Testis (tissue), 3 donors: ENCODE results near the gene RTN4RL2. TPM values are rescaled to one million over a fixed set of nuclear protein-coding genes. Genes with fewer than 3 reads are reported as not detected.

Experiments
- DNase-seq: peaks from one replicate; pipeline ENCODE4 v3.0.0-alpha.2; 2019
- H3K27ac ChIP-seq, 2 donors: fragments of 200-600 bp; sonication (generic); one replicate each; pipeline ENCODE4 v1.5.1; 2019
- H3K27me3 ChIP-seq: fragments of 200-600 bp; sonication (generic); one replicate; pipeline ENCODE4 v1.5.1; 2019
- H3K36me3 ChIP-seq: fragments of 200-600 bp; sonication (generic); one replicate; pipeline ENCODE4 v1.5.1; 2017; ENCODE audit warnings: low read depth; ENCODE audit errors: missing control alignments
- H3K4me1 ChIP-seq: fragments of 200-600 bp; sonication (generic); one replicate; pipeline ENCODE4 v1.5.1; 2019
- H3K4me3 ChIP-seq, 2 donors: fragments of 200-600 bp; sonication (generic); one replicate each; pipeline ENCODE4 v1.5.1; 2017 to 2019
- H3K9me3 ChIP-seq: fragments of 200-600 bp; sonication (generic); one replicate; pipeline ENCODE4 v1.5.1; 2017
- CTCF ChIP-seq, 3 experiments: fragments of 450-650 bp in 2 of 3; fragments of 200-600 bp in 1 of 3; sonication (generic) in 1 of 3; IDR thresholded peaks; one replicate each; pipeline ENCODE4 v1.5.1; 2016 to 2019; ENCODE audit warnings: antibody characterized with exemption in 3 of 3, mild to moderate bottlenecking in 2 of 3, moderate library complexity in 1 of 3
- POLR2A ChIP-seq: fragments of 450-650 bp; IDR thresholded peaks from one replicate; pipeline ENCODE4 v1.6.1; 2017; ENCODE audit warnings: antibody characterized with exemption, mild to moderate bottlenecking, moderate library complexity
- WGBS, 2 donors: methylation state at CpG; one replicate each; pipeline ENCODE4 v1.1.5; 2018; 5-methylcytosine and 5-hydroxymethylcytosine counted together
- intact Hi-C: fragments of 100-400 bp; cut with DNase I; formaldehyde crosslinking; loops from one replicate; pipeline ENCODE4 v1.15.1; 2023; ENCODE audit warnings: low total_unique reads
- polyA plus RNA-seq: library from polyadenylated mRNA; stranded (reverse); fragments of 350-450 nt; fragmentation: Illumina TruSeq; extraction: RNeasy Lipid Tissue Mini Kit (QIAGEN cat#74804); gene quantifications from one replicate; pipeline ENCODE4 v1.2.3, GENCODE V29; 2014; ENCODE audit warnings: low read depth, low replicate concordance; ENCODE audit not compliant: insufficient read depth
- small RNA-seq, 2 donors: library from RNA; depleted of rRNA; stranded (forward); fragments of <200 nt; gene quantifications; one replicate each; pipeline ENCODE3, GENCODE V24; 2016
- total RNA-seq, 2 donors: library from RNA; depleted of rRNA; stranded (reverse); fragments of >200 nt; gene quantifications; one replicate each; pipeline ENCODE4 v1.2.3, GENCODE V29; 2016

Gene RTN4RL2
- total and polyA plus RNA-seq, 3 donors from 2014 or later: 2.3 to 3.2 (median 2.5) TPM

- no peaks in the 10 kb centered on the region for H3K36me3 ChIP-seq
- H3K9me3 ChIP-seq: no peaks in the 10 kb centered on the region
- H3K4me3 ChIP-seq: no peak overlapping the region
- 91 to 93% methylated on average over 4 of the region's 4 CpGs for WGBS, 2 donors
- no peaks in the 10 kb centered on the region for H3K27me3 ChIP-seq
- TF ChIP-seq CTCF (IDR thresholded peaks at IDR 0.05) (no peak), POLR2A (no peak)
- no peaks in the 10 kb centered on the region for H3K4me1 ChIP-seq
- H3K27ac ChIP-seq: no peak overlapping the region
- intact Hi-C loops: no loop called here
- no peak for DNase-seq
These were observed 63.1 kb downstream of the RTN4RL2 start for GRCh38 chr11:57523419-57523818.

Small RNA genes lying within 50 kb of the gene (small RNA-seq; reads per million reads assigned to genes)
- 0 reads per million in 2 donors for gene RNA5SP341

Other genes starting within 250 kb of the RTN4RL2 start
- gene APLNR, start 223.3 kb upstream of the RTN4RL2 start, total RNA-seq: 1 to 10 TPM in 1 of 2 donors, under 1 TPM in 1; 0.94 to 1.1 TPM
- 7.1 TPM for gene APLNR, start 223.3 kb upstream of the RTN4RL2 start, polyA plus RNA-seq
- 10 to 100 TPM; 85.2 to 99.4 TPM for gene TNKS1BP1, start 135.6 kb upstream of the RTN4RL2 start, total RNA-seq
- gene TNKS1BP1, start 135.6 kb upstream of the RTN4RL2 start, polyA plus RNA-seq: 62.3 TPM
- gene SSRP1, start 124.6 kb upstream of the RTN4RL2 start, total RNA-seq: 100 to 1,000 TPM in 1 of 2 donors, 10 to 100 TPM in 1; 89.1 to 111 TPM
- gene SSRP1, start 124.6 kb upstream of the RTN4RL2 start, polyA plus RNA-seq: 104 TPM
- gene P2RX3, start 122.2 kb upstream of the RTN4RL2 start, total RNA-seq: 1 to 10 TPM; 2.5 to 3.3 TPM
- gene P2RX3, start 122.2 kb upstream of the RTN4RL2 start, polyA plus RNA-seq: 8.5 TPM
- not detected for gene PRG3, start 79.4 kb upstream of the RTN4RL2 start, total RNA-seq
- gene PRG3, start 79.4 kb upstream of the RTN4RL2 start, polyA plus RNA-seq: not detected
- not detected for gene PRG2, start 69.9 kb upstream of the RTN4RL2 start, total RNA-seq
- not detected for gene PRG2, start 69.9 kb upstream of the RTN4RL2 start, polyA plus RNA-seq
- gene SLC43A3, start 33.4 kb upstream of the RTN4RL2 start, total RNA-seq: 10 to 100 TPM; 13.8 to 20.8 TPM
- 13.9 TPM for gene SLC43A3, start 33.4 kb upstream of the RTN4RL2 start, polyA plus RNA-seq
- gene SLC43A1, start 55.2 kb downstream of the RTN4RL2 start, total RNA-seq: 10 to 100 TPM; 12.2 to 12.3 TPM
- gene SLC43A1, start 55.2 kb downstream of the RTN4RL2 start, polyA plus RNA-seq: 6.5 TPM
- gene TIMM10, start 70.2 kb downstream of the RTN4RL2 start, total RNA-seq: 10 to 100 TPM; 27.7 to 49.1 TPM
- gene TIMM10, start 70.2 kb downstream of the RTN4RL2 start, polyA plus RNA-seq: 56.9 TPM
- gene SMTNL1, start 77.1 kb downstream of the RTN4RL2 start, total RNA-seq: under 1 TPM; 0.37 to 0.47 TPM
- gene SMTNL1, start 77.1 kb downstream of the RTN4RL2 start, polyA plus RNA-seq: 2.0 TPM
- gene UBE2L6, start 107.1 kb downstream of the RTN4RL2 start, total RNA-seq: 10 to 100 TPM; 13.3 to 19.8 TPM
- gene UBE2L6, start 107.1 kb downstream of the RTN4RL2 start, polyA plus RNA-seq: 43.6 TPM
- gene SERPING1, start 137.2 kb downstream of the RTN4RL2 start, total RNA-seq: 100 to 1,000 TPM in 1 of 2 donors, 10 to 100 TPM in 1; 53.6 to 113 TPM
- gene SERPING1, start 137.2 kb downstream of the RTN4RL2 start, polyA plus RNA-seq: 273 TPM
- gene YPEL4, start 189.4 kb downstream of the RTN4RL2 start, total RNA-seq: 1 to 10 TPM; 1.4 to 3.4 TPM
- gene YPEL4, start 189.4 kb downstream of the RTN4RL2 start, polyA plus RNA-seq: 4.2 TPM
- 10 to 100 TPM; 15.5 to 19.8 TPM for gene CLP1, start 197.2 kb downstream of the RTN4RL2 start, total RNA-seq
- gene CLP1, start 197.2 kb downstream of the RTN4RL2 start, polyA plus RNA-seq: 14.4 TPM
- gene ZDHHC5, start 207.6 kb downstream of the RTN4RL2 start, total RNA-seq: 10 to 100 TPM; 75.4 to 79.8 TPM
- 124 TPM for gene ZDHHC5, start 207.6 kb downstream of the RTN4RL2 start, polyA plus RNA-seq